ENCODE results near the gene ADSS1. TPM values are rescaled to one million over a fixed set of nuclear protein-coding genes. Genes with fewer than 3 reads are reported as not detected.

The ADSS1 gene
- total and polyA plus RNA-seq, 8 donors = 3.5 to 6.8 (median 5.5) TPM

GRCh38 chr14:104775073-104775489 is 51.1 kb downstream of the ADSS1 start:
- 78 to 80% methylated on average over 13 of the region's 13 CpGs for WGBS, 2 donors
- FAIRE-seq = no peak
- no peaks in the 10 kb centered on the region for H3K27me3 ChIP-seq
- peak in 2 of 6 donors; percentile 46 to 66 for DNase-seq
- no peak for ATAC-seq
- intact Hi-C loops (cut with DNase I) = no loop called here
- no peak for TF ChIP-seq CTCF (IDR thresholded peaks at IDR 0.05)
- H3K36me3 ChIP-seq = peaks cover 0 to 6% (median 0%) of the 10 kb centered on the region in 3 donors
- peak overlapping the region in 3 of 4 donors; percentile 8 to 39 (median 28) for H3K27ac ChIP-seq
- H3K4me1 ChIP-seq = peaks cover 12 to 18% (median 13%) of the 10 kb centered on the region in 3 donors
- H3K9me3 ChIP-seq = no peaks in the 10 kb centered on the region
- no peak overlapping the region for H3K4me3 ChIP-seq

DNA sequence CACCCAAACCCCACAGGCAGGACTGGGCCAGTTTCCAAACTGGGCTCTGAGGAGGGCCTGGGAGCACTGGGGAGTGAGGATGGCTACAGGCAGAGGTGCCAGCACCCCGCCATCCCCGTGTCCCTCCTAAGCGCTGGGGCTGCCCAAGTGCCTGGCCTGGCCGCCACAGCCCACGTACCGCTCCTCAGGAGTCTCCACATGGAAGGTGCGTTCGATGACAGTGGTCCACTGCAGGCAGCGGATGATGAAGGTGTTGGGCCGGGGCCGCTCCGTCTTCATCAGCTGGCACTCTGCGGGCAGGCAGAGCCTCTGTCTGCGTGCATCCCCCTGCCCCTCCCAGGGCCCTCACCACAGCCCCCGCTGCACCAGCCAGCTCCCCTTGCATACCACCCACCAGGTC is 52.5 kb downstream of the ADSS1 start:
- FAIRE-seq = no peak
- ATAC-seq = no peak
- H3K36me3 ChIP-seq = peaks cover 0 to 6% (median 0%) of the 10 kb centered on the region in 3 donors
- WGBS, 2 donors = 97 to 98% methylated on average over 15 of the region's 15 CpGs
- H3K4me3 ChIP-seq = no peak overlapping the region
- intact Hi-C loops (cut with DNase I) = no loop called here
- peak in 2 of 6 donors; percentile 48 to 72 for DNase-seq
- H3K27me3 ChIP-seq = no peaks in the 10 kb centered on the region
- H3K4me1 ChIP-seq = peaks cover 12 to 18% (median 13%) of the 10 kb centered on the region in 3 donors
- TF ChIP-seq CTCF (IDR thresholded peaks at IDR 0.05) = no peak
- H3K27ac ChIP-seq = peak overlapping the region in 2 of 4 donors; percentile 11 to 46
- H3K9me3 ChIP-seq = no peaks in the 10 kb centered on the region

DNA sequence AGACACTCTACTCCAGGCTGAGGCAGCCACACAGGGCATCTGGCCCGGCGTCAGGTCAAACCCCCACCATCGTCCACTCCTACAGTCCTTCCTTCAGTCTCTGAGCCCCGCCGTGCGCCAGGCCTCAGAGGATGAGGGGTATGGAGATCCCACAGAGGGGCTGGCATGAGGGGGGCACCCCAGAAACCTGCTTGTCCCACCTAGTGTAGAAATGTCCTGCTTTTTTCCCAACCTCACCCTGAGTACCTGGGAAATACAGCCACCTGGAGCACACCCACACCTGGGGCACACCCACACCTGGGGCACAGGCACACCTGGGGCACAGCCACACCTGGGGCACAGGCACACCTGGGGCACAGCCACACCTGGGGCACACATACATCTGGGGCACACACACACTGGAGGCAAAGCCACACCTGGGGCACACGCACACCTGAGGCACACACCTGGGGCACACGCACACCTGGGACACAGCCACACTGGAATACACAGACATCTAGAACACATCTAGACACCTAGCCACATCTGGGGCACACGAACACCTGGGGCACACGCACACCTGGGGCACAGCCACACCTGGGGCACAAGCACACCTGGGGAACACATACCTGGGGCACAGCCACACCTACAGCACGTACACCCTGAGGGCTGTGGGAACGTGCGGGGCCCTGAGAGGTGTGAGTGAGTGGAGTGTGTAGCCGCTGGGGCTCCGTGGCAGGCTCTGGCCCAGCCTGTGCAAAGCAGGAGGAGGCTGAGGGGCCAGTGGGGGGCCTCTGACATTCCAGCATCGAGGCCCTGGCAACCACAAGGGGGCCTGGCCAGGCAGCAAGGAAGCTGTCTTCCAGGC is 53.2 kb downstream of the ADSS1 start:
- Histone ChIP-seq H3K4me1 (peaks cover 12 to 18% (median 13%) of the 10 kb centered on the region in 3 donors), H3K27me3 (no peaks in the 10 kb centered on the region), H3K4me3 (no peak overlapping the region), H3K27ac (no peak overlapping the region), H3K36me3 (peaks cover 0 to 5% (median 0%) of the 10 kb centered on the region in 3 donors), H3K9me3 (no peaks in the 10 kb centered on the region)
- no peak for TF ChIP-seq CTCF (IDR thresholded peaks at IDR 0.05)
- WGBS, 2 donors = 82 to 85% methylated on average over 15 to 16 of the region's 16 CpGs
- DNase-seq = peak in 2 of 6 donors; percentile 35 to 67
- FAIRE-seq = no peak
- no peak for ATAC-seq
- intact Hi-C loops (cut with DNase I) = no loop called here

GRCh38 chr14:104777808-104778249 is 53.8 kb downstream of the ADSS1 start:
- no peak for TF ChIP-seq CTCF (IDR thresholded peaks at IDR 0.05)
- H3K4me3 ChIP-seq = no peak overlapping the region
- peaks cover 12 to 18% (median 13%) of the 10 kb centered on the region in 3 donors for H3K4me1 ChIP-seq
- no peaks in the 10 kb centered on the region for H3K27me3 ChIP-seq
- no peaks in the 10 kb centered on the region for H3K36me3 ChIP-seq
- no peak overlapping the region for H3K27ac ChIP-seq
- ATAC-seq = no peak
- WGBS, 2 donors = 69 to 73% methylated on average over 14 to 15 of the region's 15 CpGs
- no peak for FAIRE-seq
- H3K9me3 ChIP-seq = no peaks in the 10 kb centered on the region
- DNase-seq = peak in 2 of 6 donors; percentile 36 to 73
- intact Hi-C loops (cut with DNase I) = no loop called here
